ENCODE results near the gene GDPD3.

Gene GDPD3

GRCh38 chr16:30144017-30144416, 30.7 kb upstream of the GDPD3 start:
- Histone ChIP-seq H3K4me1 (ENCODE audit: insufficient read depth, low read length) (no peaks in the 10 kb centered on the region), H3K36me3 (ENCODE audit: insufficient read depth, low read length) (no peaks in the 10 kb centered on the region), H3K27ac (ENCODE audit: low read length) (no peak overlapping the region), H3K27me3 (ENCODE audit: insufficient read depth, low read length, poor library complexity) (no peaks in the 10 kb centered on the region), H3K79me2 (ENCODE audit: insufficient read depth, low read length) (no peaks in the 10 kb centered on the region), H3K9me3 (ENCODE audit: insufficient read depth, low read length, severe bottlenecking) (peaks cover 3% of the 10 kb centered on the region), H3K4me2 (ENCODE audit: insufficient read depth, low read length) (no peak overlapping the region), H2AFZ (ENCODE audit: low read depth, low read length) (no peak overlapping the region), H4K20me1 (ENCODE audit: insufficient read depth, low read length) (no peaks in the 10 kb centered on the region), H3K9ac (ENCODE audit: low read depth, low read length) (no peak overlapping the region), H3K4me3 (ENCODE audit: low read depth in 1 of 2, low read length in 2 of 2) (no peak overlapping the region)
- ATAC-seq (ENCODE audit: insufficient read depth, low read depth): no peak
- no peak for DNase-seq
- TF ChIP-seq EZH2 (IDR thresholded peaks at IDR 0.05; ENCODE audit: borderline replicate concordance, low read depth, low read length, severe bottlenecking) (no peak), CTCF (IDR thresholded peaks at IDR 0.05; ENCODE audit: borderline replicate concordance, extremely low read depth, low read length, poor library complexity, severe bottlenecking) (no peak)

GRCh38 chr16:30143347-30143702, 30.0 kb upstream of the GDPD3 start:
- no peaks in the 10 kb centered on the region for H3K36me3 ChIP-seq (ENCODE audit: insufficient read depth, low read length)
- H3K4me3 ChIP-seq (ENCODE audit: low read depth in 1 of 2, low read length in 2 of 2): no peak overlapping the region
- ATAC-seq (ENCODE audit: insufficient read depth, low read depth): no peak
- peaks cover 2% of the 10 kb centered on the region; the same call in 1 of the 2 replicates for H3K4me1 ChIP-seq (ENCODE audit: insufficient read depth, low read length)
- no peak overlapping the region for H3K27ac ChIP-seq (ENCODE audit: low read length)
- H3K9me3 ChIP-seq (ENCODE audit: insufficient read depth, low read length, severe bottlenecking): no peaks in the 10 kb centered on the region
- no peak overlapping the region for H3K4me2 ChIP-seq (ENCODE audit: insufficient read depth, low read length)
- H3K79me2 ChIP-seq (ENCODE audit: insufficient read depth, low read length): no peaks in the 10 kb centered on the region
- no peak for DNase-seq
- no peaks in the 10 kb centered on the region for H3K27me3 ChIP-seq (ENCODE audit: insufficient read depth, low read length, poor library complexity)
- no peaks in the 10 kb centered on the region for H4K20me1 ChIP-seq (ENCODE audit: insufficient read depth, low read length)
- no peak for TF ChIP-seq CTCF (IDR thresholded peaks at IDR 0.05; ENCODE audit: borderline replicate concordance, extremely low read depth, low read length, poor library complexity, severe bottlenecking)
- TF ChIP-seq EZH2 (IDR thresholded peaks at IDR 0.05; ENCODE audit: borderline replicate concordance, low read depth, low read length, severe bottlenecking): no peak
- H3K9ac ChIP-seq (ENCODE audit: low read depth, low read length): no peak overlapping the region
- H2AFZ ChIP-seq (ENCODE audit: low read depth, low read length): no peak overlapping the region

DNA sequence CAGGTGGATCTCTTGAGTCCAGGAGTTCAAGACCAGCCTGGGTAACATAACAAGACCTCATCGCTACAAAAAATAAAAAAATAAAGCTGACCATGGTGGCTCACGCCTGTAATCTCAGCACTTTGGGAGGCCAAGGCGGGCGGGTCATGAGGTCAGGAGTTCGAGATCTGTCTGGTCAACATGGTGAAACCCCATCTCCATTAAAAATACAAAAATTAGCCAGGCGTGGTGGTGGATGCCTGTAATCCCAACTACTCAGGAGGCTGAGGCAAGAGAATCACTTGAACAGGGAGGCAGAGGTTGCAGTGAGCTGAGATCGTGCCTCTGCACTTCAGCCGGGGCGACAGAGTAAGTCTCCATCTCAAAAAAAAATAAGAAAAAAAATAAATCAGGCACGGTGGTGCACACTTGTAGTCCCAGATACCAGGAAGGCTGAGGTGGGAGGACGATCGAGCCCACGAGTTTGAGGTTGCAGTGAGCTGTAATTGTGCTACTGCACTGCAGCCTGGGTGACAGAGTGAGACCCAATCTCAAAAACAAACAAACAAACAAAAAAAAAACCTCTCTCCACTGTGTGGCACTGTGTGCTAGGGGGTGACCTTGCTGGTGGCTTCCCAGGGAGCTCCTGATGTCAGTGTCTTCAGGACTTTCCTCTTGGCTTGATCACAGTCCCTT, 29.5 kb upstream of the GDPD3 start:
- Histone ChIP-seq H4K20me1 (ENCODE audit: insufficient read depth, low read length) (no peaks in the 10 kb centered on the region), H3K79me2 (ENCODE audit: insufficient read depth, low read length) (no peaks in the 10 kb centered on the region), H2AFZ (ENCODE audit: low read depth, low read length) (no peak overlapping the region), H3K27me3 (ENCODE audit: insufficient read depth, low read length, poor library complexity) (no peaks in the 10 kb centered on the region), H3K9ac (ENCODE audit: low read depth, low read length) (no peak overlapping the region), H3K27ac (ENCODE audit: low read length) (no peak overlapping the region), H3K4me3 (ENCODE audit: low read depth in 1 of 2, low read length in 2 of 2) (no peak overlapping the region), H3K4me1 (ENCODE audit: insufficient read depth, low read length) (peaks cover 5% of the 10 kb centered on the region; the same call in 1 of the 2 replicates), H3K9me3 (ENCODE audit: insufficient read depth, low read length, severe bottlenecking) (no peaks in the 10 kb centered on the region), H3K4me2 (ENCODE audit: insufficient read depth, low read length) (no peak overlapping the region), H3K36me3 (ENCODE audit: insufficient read depth, low read length) (no peaks in the 10 kb centered on the region)
- TF ChIP-seq EZH2 (IDR thresholded peaks at IDR 0.05; ENCODE audit: borderline replicate concordance, low read depth, low read length, severe bottlenecking): no peak
- TF ChIP-seq CTCF (IDR thresholded peaks at IDR 0.05; ENCODE audit: borderline replicate concordance, extremely low read depth, low read length, poor library complexity, severe bottlenecking): peak; percentile 40
- DNase-seq (no peak), ATAC-seq (ENCODE audit: insufficient read depth, low read depth) (0 out of 3 replicates have a peak, but pooled peaks have one; percentile 45)

Data from DND-41 (cell line).